IPS-18a (cell line): Measurements from ENCODE around the gene METTL22.
A peak's percentile ranks its signal among the peaks of the same experiment; 100 is the strongest.

Experiments used
- H3K27ac ChIP-seq: one replicate; pipeline ENCODE4 v1.5.1; 2013; ENCODE audit warnings: low read length
- H3K27me3 ChIP-seq: one replicate; pipeline ENCODE4 v1.6.1; 2013; ENCODE audit warnings: mild to moderate bottlenecking, low read length; ENCODE audit not compliant: control insufficient read depth, insufficient read depth
- H3K36me3 ChIP-seq: one replicate; pipeline ENCODE4 v1.6.1; 2013; ENCODE audit warnings: low read depth, low read length; ENCODE audit not compliant: control insufficient read depth
- H3K4me1 ChIP-seq: one replicate; pipeline ENCODE4 v1.6.1; 2013; ENCODE audit warnings: low read depth, low read length; ENCODE audit not compliant: control insufficient read depth
- H3K4me3 ChIP-seq: one replicate; pipeline ENCODE4 v1.5.1; 2013; ENCODE audit warnings: low read length
- H3K9ac ChIP-seq: one replicate; pipeline ENCODE4 v1.6.1; 2013; ENCODE audit warnings: mild to moderate bottlenecking, low read length, moderate library complexity
- H3K9me3 ChIP-seq: one replicate; pipeline ENCODE4 v1.6.1; 2013; ENCODE audit warnings: low read depth, low read length; ENCODE audit not compliant: control insufficient read depth

Gene METTL22

GRCh38 chr16:8583732-8584131, 37.8 kb upstream of the METTL22 start:
- H3K4me1 ChIP-seq: peaks cover 9% of the 10 kb centered on the region
- H3K36me3 ChIP-seq: no peaks in the 10 kb centered on the region

GRCh38 chr16:8585041-8585440, 36.5 kb upstream of the METTL22 start:
- Histone ChIP-seq H3K27me3 (peaks cover 34% of the 10 kb centered on the region), H3K9ac (no peak overlapping the region), H3K27ac (no peak overlapping the region), H3K9me3 (no peaks in the 10 kb centered on the region), H3K4me3 (no peak overlapping the region), H3K36me3 (no peaks in the 10 kb centered on the region), H3K4me1 (peaks cover 9% of the 10 kb centered on the region)

More at GRCh38 chr16:8583732-8584131, 37.8 kb upstream of the METTL22 start:
- Histone ChIP-seq H3K27me3 (peaks cover 21% of the 10 kb centered on the region), H3K9ac (no peak overlapping the region), H3K9me3 (no peaks in the 10 kb centered on the region), H3K27ac (no peak overlapping the region), H3K4me3 (no peak overlapping the region)

- Histone ChIP-seq H3K9me3 (no peaks in the 10 kb centered on the region), H3K4me3 (no peak overlapping the region), H3K27me3 (peaks cover 43% of the 10 kb centered on the region), H3K27ac (no peak overlapping the region), H3K9ac (no peak overlapping the region), H3K4me1 (peaks cover 9% of the 10 kb centered on the region), H3K36me3 (no peaks in the 10 kb centered on the region)
Observed at GRCh38 chr16:8585857-8586256, 35.6 kb upstream of the METTL22 start.

GRCh38 chr16:8587065-8587464, 34.4 kb upstream of the METTL22 start:
- H3K9ac ChIP-seq: no peak overlapping the region
- no peaks in the 10 kb centered on the region for H3K36me3 ChIP-seq
- H3K4me3 ChIP-seq: no peak overlapping the region
- no peak overlapping the region for H3K27ac ChIP-seq
- H3K27me3 ChIP-seq: peaks cover 51% of the 10 kb centered on the region
- no peaks in the 10 kb centered on the region for H3K9me3 ChIP-seq
- H3K4me1 ChIP-seq: peaks cover 3% of the 10 kb centered on the region

- H3K27me3 ChIP-seq: peaks cover 61% of the 10 kb centered on the region
- H3K4me3 ChIP-seq: peak overlapping the region; percentile 65
- no peaks in the 10 kb centered on the region for H3K36me3 ChIP-seq
- H3K27ac ChIP-seq: no peak overlapping the region
- H3K9ac ChIP-seq: no peak overlapping the region
- H3K9me3 ChIP-seq: no peaks in the 10 kb centered on the region
- peaks cover 3% of the 10 kb centered on the region for H3K4me1 ChIP-seq
Observed at GRCh38 chr16:8588682-8589056, 32.8 kb upstream of the METTL22 start.

GRCh38 chr16:8589057-8589899, 32.2 kb upstream of the METTL22 start:
- peaks cover 3% of the 10 kb centered on the region for H3K4me1 ChIP-seq
- no peak overlapping the region for H3K27ac ChIP-seq
- no peak overlapping the region for H3K9ac ChIP-seq
- no peaks in the 10 kb centered on the region for H3K9me3 ChIP-seq
- peak overlapping the region; percentile 65 for H3K4me3 ChIP-seq
- H3K36me3 ChIP-seq: no peaks in the 10 kb centered on the region
- peaks cover 61% of the 10 kb centered on the region for H3K27me3 ChIP-seq

- Histone ChIP-seq H3K4me3 (peak within 1 kb of the TSS; percentile 65), H3K27me3 (peaks cover 61% of the 10 kb centered on the region)
Observed at GRCh38 chr16:8589900-8590688, 31.4 kb upstream of the METTL22 start, which contains the start of gene TMEM114. TSS of gene TMEM114 (minus strand) at chr16:8590511. CDS start at chr16:8589838, 673 bp downstream.

GRCh38 chr16:8590811-8591210, 30.7 kb upstream of the METTL22 start:
- Histone ChIP-seq H3K36me3 (no peaks in the 10 kb centered on the region), H3K4me1 (peaks cover 3% of the 10 kb centered on the region), H3K4me3 (peak overlapping the region; percentile 65), H3K27me3 (peaks cover 61% of the 10 kb centered on the region), H3K9ac (no peak overlapping the region), H3K27ac (no peak overlapping the region), H3K9me3 (no peaks in the 10 kb centered on the region)

More at GRCh38 chr16:8589900-8590688, 31.4 kb upstream of the METTL22 start, which contains the start of gene TMEM114:
- Histone ChIP-seq H3K9ac (no peak within 1 kb of the TSS), H3K36me3 (no peaks in the 10 kb centered on the region), H3K4me1 (peaks cover 3% of the 10 kb centered on the region), H3K9me3 (no peaks in the 10 kb centered on the region), H3K27ac (no peak within 1 kb of the TSS)

- Histone ChIP-seq H3K4me3 (no peak overlapping the region), H3K27me3 (peaks cover 61% of the 10 kb centered on the region)
Observed at GRCh38 chr16:8591451-8591850, 30.0 kb upstream of the METTL22 start.

GRCh38 chr16:8594149-8594666, 27.3 kb upstream of the METTL22 start:
- no peaks in the 10 kb centered on the region for H3K36me3 ChIP-seq
- no peak overlapping the region for H3K27ac ChIP-seq
- H3K4me3 ChIP-seq: no peak overlapping the region
- H3K9me3 ChIP-seq: no peaks in the 10 kb centered on the region
- H3K4me1 ChIP-seq: no peaks in the 10 kb centered on the region
- H3K9ac ChIP-seq: no peak overlapping the region
- H3K27me3 ChIP-seq: peaks cover 35% of the 10 kb centered on the region

More at GRCh38 chr16:8591451-8591850, 30.0 kb upstream of the METTL22 start:
- H3K36me3 ChIP-seq: no peaks in the 10 kb centered on the region
- no peak overlapping the region for H3K27ac ChIP-seq
- no peaks in the 10 kb centered on the region for H3K9me3 ChIP-seq
- H3K9ac ChIP-seq: no peak overlapping the region
- H3K4me1 ChIP-seq: peaks cover 3% of the 10 kb centered on the region

- no peak overlapping the region for H3K4me3 ChIP-seq
Observed at GRCh38 chr16:8595783-8596182, 25.7 kb upstream of the METTL22 start.

More at GRCh38 chr16:8595783-8596182, 25.7 kb upstream of the METTL22 start:
- no peaks in the 10 kb centered on the region for H3K4me1 ChIP-seq
- no peak overlapping the region for H3K27ac ChIP-seq
- H3K27me3 ChIP-seq: peaks cover 19% of the 10 kb centered on the region
- H3K36me3 ChIP-seq: no peaks in the 10 kb centered on the region
- no peaks in the 10 kb centered on the region for H3K9me3 ChIP-seq
- H3K9ac ChIP-seq: no peak overlapping the region
